Natural killer cell treated with Interleukin-12 subunit alpha and Interleukin-12 subunit beta and Interleukin-15 and Interleukin-18, amount 100 ng/mL, for 72 hours (primary cell): ENCODE results near the gene ARRB1. TPM values are rescaled to one million over a fixed set of nuclear protein-coding genes. Genes with fewer than 3 reads are reported as not detected.
"Not testable (repeated sequence)": the region's sequence is repeated elsewhere in the genome, so short reads cannot be mapped to it uniquely, and the experiment has no call there.

Source experiments
- ATAC-seq, 2 donors: fragments of 150-1000 bp; cut with Tn5 transposase in 1 of 2; sonication (Bioruptor Pico), chemical (Tn5 transposase) in 1 of 2; 2 replicates each; pipeline ENCODE4 v1.10.0; 2021
- DNase-seq: peaks from one replicate; pipeline ENCODE4 v3.0.0; 2022; ENCODE audit warnings: low spot score
- H3K27ac Mint-ChIP-seq, 2 donors: 1 replicate in 1 of 2; 2 replicates in 1 of 2; pipeline ENCODE4 v1.8.0; 2022; ENCODE audit warnings: mixed read lengths in 2 of 2, mild to moderate bottlenecking in 1 of 2, moderate library complexity in 1 of 2
- H3K27me3 Mint-ChIP-seq, 2 donors: 1 replicate in 1 of 2; 2 replicates in 1 of 2; pipeline ENCODE4 v1.8.0; 2022; ENCODE audit warnings: mixed read lengths in 2 of 2
- H3K36me3 Mint-ChIP-seq: one replicate; pipeline ENCODE4 v1.8.0; 2022; ENCODE audit warnings: mixed read lengths
- H3K4me1 Mint-ChIP-seq, 2 donors: 1 replicate in 1 of 2; 2 replicates in 1 of 2; pipeline ENCODE4 v1.8.0; 2022; ENCODE audit warnings: low read depth in 2 of 2, mixed read lengths in 2 of 2, mild to moderate bottlenecking in 1 of 2
- H3K4me3 Mint-ChIP-seq: one replicate; pipeline ENCODE4 v1.8.0; 2022; ENCODE audit warnings: mixed read lengths
- H3K9me3 Mint-ChIP-seq: 2 replicates; pipeline ENCODE4 v1.8.0; 2022; ENCODE audit warnings: mixed read lengths
- total RNA-seq, 2 donors: library from RNA; stranded (reverse); gene quantifications; one replicate each; pipeline ENCODE4 v1.2.3, GENCODE V29; 2022

ARRB1 gene
- total RNA-seq, 2 donors from 2014 or later: 47.8 to 54.5 TPM

DNA sequence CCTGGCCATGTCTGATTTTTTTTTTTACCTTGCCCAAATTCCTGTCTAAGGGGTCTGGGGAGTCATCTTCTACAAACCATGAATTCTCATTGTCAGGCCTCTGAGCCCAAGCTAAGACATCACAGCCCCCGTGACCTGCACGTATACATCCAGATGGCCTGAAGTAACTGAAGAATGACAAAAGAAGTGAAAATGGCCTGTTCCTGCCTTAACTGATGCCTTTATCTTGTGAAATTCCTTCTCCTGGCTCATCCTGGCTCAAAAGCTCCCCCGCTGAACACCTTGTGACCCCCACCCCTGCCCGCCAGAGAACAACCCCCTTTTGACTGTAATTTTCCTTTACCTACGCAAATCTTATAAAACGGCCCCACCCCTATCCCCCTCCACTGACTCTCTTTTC, 20.2 kb downstream of the ARRB1 start:
- H3K4me3 Mint-ChIP-seq, H3K9me3 Mint-ChIP-seq, DNase-seq, H3K36me3 Mint-ChIP-seq, ATAC-seq, H3K27me3 Mint-ChIP-seq: not testable (repeated sequence)
- Mint-ChIP-seq H3K4me1 (peaks cover 59 to 64% of the 10 kb centered on the region in 2 donors), H3K27ac (peak overlapping the region; percentile 26)

DNA sequence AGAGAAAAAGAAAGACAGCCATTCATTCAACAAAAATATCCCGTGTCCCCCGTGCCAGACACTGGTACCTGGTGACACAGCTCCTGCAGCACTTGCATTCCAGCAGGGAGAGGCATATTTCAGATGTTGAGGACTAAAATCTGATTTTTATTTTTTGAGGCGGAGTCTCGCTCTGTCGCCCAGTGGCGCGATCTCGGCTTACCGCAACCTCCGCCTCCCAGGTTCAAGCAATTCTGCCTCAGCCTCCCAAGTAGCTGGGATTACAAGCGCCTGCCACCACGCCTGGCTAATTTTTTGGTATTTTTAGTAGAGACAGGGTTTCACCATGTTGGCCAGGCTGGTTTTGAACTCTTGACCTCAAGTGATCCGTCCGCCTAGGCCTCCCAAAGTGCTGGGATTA, 20.6 kb downstream of the ARRB1 start:
- not testable (repeated sequence) for H3K4me3 Mint-ChIP-seq, ATAC-seq, H3K27me3 Mint-ChIP-seq, H3K36me3 Mint-ChIP-seq, DNase-seq, H3K9me3 Mint-ChIP-seq
- Mint-ChIP-seq H3K4me1 (peaks cover 60 to 63% of the 10 kb centered on the region in 2 donors), H3K27ac (peak overlapping the region in 1 of 2 donors; percentile 26)

DNA sequence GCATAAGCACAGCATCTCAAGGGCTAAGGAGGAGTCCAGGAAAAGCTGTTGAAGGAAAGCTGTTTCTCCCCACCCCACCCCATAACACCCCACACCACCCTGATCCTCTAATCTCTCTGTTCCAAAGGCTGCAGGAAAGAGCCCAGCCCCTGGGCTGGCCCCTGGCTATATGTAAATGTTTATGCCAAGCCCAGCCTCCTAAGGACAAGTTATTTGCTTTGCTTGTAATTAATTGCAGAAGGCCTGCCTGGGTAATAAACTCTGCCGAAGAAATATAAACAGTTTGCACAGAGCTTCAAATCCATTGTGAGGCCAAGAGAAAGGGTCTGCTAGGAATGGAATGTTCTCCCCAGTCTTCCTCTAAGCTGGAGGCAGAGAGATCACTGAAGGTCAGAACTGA, 21.2 kb downstream of the ARRB1 start:
- no peak overlapping the region for H3K4me3 Mint-ChIP-seq
- H3K27ac Mint-ChIP-seq: peak overlapping the region; percentile 72 to 88

DNA sequence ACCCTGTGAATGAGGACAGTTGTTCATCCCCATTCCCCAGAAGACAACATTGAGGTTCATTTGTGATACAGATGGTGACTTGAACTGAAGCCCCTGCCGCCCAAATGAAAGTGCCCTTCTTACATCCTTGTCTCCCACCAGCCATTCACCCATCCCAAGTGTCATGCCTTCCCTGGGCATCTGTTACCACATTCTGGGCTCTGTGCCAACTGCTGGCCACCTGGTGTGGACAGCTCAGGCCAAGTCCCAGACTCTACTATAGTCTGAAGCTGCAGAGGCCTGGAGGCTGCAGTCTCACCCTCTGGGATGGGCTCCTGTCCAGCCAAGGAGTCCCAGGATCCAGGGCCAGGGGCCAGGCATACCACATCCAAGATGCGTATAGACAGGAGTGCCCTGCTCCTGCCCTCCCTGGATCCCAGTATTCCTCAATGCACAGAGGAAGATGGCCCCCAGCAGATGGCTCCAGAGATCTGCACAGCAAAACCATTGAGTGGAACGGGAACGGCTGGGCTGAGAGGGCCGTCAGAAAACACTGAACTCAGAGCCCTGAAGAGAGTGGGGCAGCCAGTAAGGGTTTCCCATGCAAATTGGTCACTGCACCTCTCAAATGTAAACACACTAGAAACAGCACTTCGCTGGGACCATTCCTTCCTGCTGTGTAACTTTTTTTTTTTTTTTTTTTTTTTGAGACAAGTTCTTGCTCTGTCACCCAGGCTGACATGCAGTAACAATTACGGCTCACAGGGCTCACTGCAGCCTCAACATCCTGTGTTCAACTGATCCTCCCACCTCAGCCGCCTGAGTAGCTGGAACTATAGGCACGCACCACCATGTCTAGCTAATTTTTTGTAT, 22.8 kb downstream of the ARRB1 start:
- no peaks in the 10 kb centered on the region for H3K9me3 Mint-ChIP-seq
- H3K4me3 Mint-ChIP-seq: peak overlapping the region; percentile 31
- DNase-seq (no peak), ATAC-seq (peak; percentile 88 to 89)
- H3K36me3 Mint-ChIP-seq: no peaks in the 10 kb centered on the region
- peak overlapping the region; percentile 72 to 88 for H3K27ac Mint-ChIP-seq
- no peaks in the 10 kb centered on the region for H3K27me3 Mint-ChIP-seq
- H3K4me1 Mint-ChIP-seq: peaks cover 55 to 62% of the 10 kb centered on the region in 2 donors

More for the DNA sequence above, 21.2 kb downstream of the ARRB1 start:
- Mint-ChIP-seq H3K4me1 (peaks cover 58 to 61% of the 10 kb centered on the region in 2 donors), H3K36me3 (no peaks in the 10 kb centered on the region), H3K27me3 (no peaks in the 10 kb centered on the region), H3K9me3 (no peaks in the 10 kb centered on the region)
- ATAC-seq: no peak
- DNase-seq: no peak

DNA sequence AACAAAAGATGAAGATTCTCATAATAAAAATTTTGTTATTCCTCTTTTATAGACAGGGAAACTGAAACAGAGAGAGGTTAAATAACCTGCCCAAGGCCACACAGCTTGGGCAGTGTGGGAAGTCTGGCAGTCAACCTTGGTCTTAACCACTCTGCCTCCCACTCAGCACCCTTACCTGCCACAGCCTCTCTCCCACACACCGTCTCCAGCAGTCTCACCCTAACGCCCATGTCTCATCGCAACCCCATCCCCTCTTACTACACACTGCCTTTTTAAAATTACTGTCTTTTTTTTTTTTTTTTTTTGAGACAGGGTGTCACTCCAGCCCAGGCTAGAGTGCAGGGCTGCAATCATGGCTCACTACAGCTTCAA, 25.0 kb downstream of the ARRB1 start:
- Mint-ChIP-seq H3K36me3 (no peaks in the 10 kb centered on the region), H3K4me3 (peak overlapping the region; percentile 47), H3K27me3 (no peaks in the 10 kb centered on the region), H3K27ac (peak overlapping the region; percentile 57 to 83), H3K4me1 (peaks cover 56 to 58% of the 10 kb centered on the region in 2 donors), H3K9me3 (no peaks in the 10 kb centered on the region)
- peak in 1 of 2 donors; percentile 41 for ATAC-seq
- DNase-seq: no peak

DNA sequence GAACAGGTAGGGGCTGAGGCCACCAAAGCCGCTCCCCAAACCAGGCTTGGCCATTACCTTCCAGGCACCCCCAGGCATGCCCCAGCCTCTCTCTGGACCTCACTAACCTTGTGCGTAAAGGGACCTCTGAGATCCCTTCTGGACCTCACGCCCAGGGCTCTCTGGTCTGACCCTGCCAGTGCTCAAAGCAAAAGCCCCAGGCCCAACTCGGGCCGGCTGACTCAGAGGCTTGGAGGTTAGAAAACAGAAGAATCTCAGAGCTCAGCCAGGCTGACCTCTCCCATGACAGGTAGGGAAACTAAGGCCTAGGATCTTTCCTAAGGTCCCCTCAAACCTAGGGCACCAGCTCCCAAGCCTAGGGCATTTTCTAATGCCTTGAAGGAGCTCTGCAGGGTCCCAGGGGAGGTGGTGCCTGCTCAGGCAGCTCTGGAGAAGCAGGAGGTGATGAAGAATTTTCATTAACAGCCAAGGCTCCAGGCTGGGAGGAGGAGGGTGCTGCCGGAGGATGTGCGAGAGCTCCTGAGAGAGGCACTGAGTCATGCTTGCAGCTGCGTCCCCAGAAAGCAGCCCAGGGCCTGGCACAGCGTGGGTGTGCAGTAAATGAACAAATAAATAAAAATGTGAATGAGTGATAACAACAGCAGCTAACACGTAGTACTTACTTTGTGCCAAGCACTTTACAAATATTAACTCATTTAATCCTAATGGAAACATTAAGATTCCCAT, 25.6 kb downstream of the ARRB1 start:
- Mint-ChIP-seq H3K9me3 (no peaks in the 10 kb centered on the region), H3K4me1 (peaks cover 56 to 59% of the 10 kb centered on the region in 2 donors), H3K36me3 (no peaks in the 10 kb centered on the region), H3K4me3 (peak overlapping the region; percentile 47), H3K27ac (peak overlapping the region; percentile 57 to 83), H3K27me3 (no peaks in the 10 kb centered on the region)
- ATAC-seq: peak in 1 of 2 donors; percentile 29
- DNase-seq: no peak

DNA sequence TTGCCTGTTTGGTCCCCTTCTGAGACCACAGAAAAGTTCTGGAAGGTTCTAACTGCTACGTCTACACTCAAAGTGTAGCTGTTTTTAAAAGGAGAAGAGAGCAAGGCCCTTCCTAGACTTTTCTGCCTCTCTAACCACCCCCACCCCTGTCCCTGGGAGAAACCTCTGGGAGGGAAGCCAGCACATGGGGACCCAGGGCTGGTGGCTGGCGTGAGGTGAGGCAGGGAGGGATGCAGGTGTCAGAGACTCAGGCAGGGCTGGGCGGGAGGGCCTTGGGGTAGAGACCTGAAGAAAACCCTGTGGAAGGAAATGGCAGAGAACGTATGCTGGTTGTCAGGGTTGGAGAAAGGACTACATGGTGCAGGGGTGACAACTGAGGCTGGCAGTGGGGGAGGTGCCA, 26.7 kb downstream of the ARRB1 start:
- H3K36me3 Mint-ChIP-seq: no peaks in the 10 kb centered on the region
- DNase-seq (no peak), ATAC-seq (no peak)
- peak overlapping the region; percentile 41 to 83 for H3K27ac Mint-ChIP-seq
- H3K27me3 Mint-ChIP-seq: no peaks in the 10 kb centered on the region
- no peak overlapping the region for H3K4me3 Mint-ChIP-seq
- H3K9me3 Mint-ChIP-seq: no peaks in the 10 kb centered on the region
- H3K4me1 Mint-ChIP-seq: peaks cover 47 to 59% of the 10 kb centered on the region in 2 donors

DNA sequence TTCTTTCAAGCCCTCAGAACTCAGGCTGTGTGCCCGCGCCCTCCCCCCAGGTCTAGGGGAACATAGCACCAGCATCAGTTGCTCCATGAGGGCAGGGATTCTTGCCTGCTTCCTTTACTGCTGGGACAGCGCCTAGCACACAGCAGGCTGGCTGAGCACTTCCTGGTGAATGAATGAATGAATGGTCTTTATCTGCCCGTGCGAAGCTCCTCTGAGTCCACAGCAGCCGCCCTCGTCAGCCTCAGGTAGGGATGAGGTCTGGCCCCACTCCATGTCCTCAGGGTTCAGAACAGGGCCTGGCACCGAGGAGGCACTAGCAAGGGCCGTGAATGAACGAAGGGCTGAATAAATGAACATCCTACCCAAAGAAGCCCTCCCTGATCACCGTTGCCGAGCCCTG, 27.3 kb downstream of the ARRB1 start:
- no peak for ATAC-seq
- Mint-ChIP-seq H3K27me3 (no peaks in the 10 kb centered on the region), H3K9me3 (no peaks in the 10 kb centered on the region), H3K36me3 (no peaks in the 10 kb centered on the region), H3K4me1 (peaks cover 43 to 59% of the 10 kb centered on the region in 2 donors), H3K4me3 (no peak overlapping the region), H3K27ac (peak overlapping the region in 1 of 2 donors; percentile 41)
- no peak for DNase-seq

DNA sequence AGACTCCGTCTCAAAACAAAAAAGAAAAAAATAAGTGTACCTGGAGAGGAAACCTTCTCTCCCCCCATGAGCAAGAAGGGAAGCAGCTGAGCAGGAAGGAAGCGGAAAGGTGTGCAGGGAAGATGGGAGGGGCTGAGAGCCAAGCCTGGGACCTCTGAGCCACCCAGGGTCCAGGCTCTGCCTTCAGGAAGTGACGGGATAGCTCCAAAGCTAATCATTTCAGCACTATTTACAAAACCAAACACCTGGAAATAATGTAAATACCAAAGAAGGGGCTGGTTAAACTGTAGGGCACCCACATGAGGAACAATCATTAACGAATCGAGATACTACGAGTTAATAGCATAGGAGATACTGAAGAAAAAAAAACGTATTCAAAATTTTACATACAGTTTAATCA, 27.9 kb downstream of the ARRB1 start:
- DNase-seq (no peak), ATAC-seq (no peak)
- Mint-ChIP-seq H3K4me3 (no peak overlapping the region), H3K36me3 (no peaks in the 10 kb centered on the region), H3K27ac (peak overlapping the region in 1 of 2 donors; percentile 31), H3K4me1 (peaks cover 41 to 58% of the 10 kb centered on the region in 2 donors), H3K27me3 (no peaks in the 10 kb centered on the region), H3K9me3 (no peaks in the 10 kb centered on the region)

DNA sequence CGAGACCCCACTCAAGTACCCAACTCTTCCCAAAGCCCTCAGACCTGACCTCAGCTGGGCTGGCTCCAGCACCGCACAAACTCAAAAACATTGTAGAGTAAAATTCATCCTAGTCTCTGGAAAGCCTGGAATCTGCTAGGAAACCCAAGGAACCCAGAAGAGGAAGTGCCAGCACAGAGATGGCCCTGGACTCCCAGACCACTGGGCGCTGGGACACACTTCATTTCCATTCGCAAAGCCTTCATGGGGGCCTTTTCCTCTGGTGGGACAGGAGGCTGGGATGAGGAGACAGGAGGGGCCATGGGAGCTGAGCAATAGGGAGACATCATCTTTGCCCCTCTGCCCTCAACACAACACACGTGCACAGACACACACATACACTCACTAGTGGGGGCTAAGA, 30.8 kb downstream of the ARRB1 start:
- no peaks in the 10 kb centered on the region for H3K9me3 Mint-ChIP-seq
- H3K4me3 Mint-ChIP-seq: no peak overlapping the region
- no peak for DNase-seq
- peak overlapping the region in 1 of 2 donors; percentile 76 for H3K27ac Mint-ChIP-seq
- ATAC-seq: no peak
- H3K36me3 Mint-ChIP-seq: no peaks in the 10 kb centered on the region
- H3K4me1 Mint-ChIP-seq: peaks cover 30 to 53% of the 10 kb centered on the region in 2 donors
- H3K27me3 Mint-ChIP-seq: no peaks in the 10 kb centered on the region

DNA sequence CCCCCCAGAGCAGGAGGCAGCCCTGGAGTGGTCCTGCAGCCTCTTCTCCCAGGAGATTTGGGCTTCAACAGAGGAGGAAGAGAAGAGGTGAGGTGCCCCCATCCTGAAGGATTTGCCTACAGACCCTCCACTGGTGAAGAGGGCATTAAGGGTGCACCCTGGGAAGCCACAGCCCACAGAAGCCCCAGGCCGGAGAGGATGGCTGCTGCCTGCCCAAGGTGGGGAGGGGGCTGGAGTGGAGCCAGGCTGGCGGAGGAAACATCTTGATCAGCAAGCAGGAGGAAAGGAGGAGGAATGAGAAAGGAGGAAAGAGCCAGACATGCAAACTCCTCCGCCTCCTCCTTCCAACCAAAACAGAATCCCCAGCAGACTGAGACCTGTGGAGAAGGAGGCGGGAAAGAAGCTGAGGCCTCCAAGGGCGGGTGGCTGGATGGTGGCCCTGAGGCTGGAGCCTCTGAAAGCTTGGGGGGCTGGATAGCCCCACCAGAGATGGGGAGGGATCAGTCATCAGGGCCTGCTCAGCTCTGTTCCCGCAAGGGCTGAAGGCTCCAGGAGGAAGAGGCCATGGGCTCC, 31.3 kb downstream of the ARRB1 start:
- no peaks in the 10 kb centered on the region for H3K36me3 Mint-ChIP-seq
- no peak overlapping the region for H3K4me3 Mint-ChIP-seq
- H3K9me3 Mint-ChIP-seq: no peaks in the 10 kb centered on the region
- H3K27ac Mint-ChIP-seq: peak overlapping the region in 1 of 2 donors; percentile 27
- DNase-seq (no peak), ATAC-seq (no peak)
- H3K27me3 Mint-ChIP-seq: no peaks in the 10 kb centered on the region
- H3K4me1 Mint-ChIP-seq: peaks cover 35 to 58% of the 10 kb centered on the region in 2 donors

DNA sequence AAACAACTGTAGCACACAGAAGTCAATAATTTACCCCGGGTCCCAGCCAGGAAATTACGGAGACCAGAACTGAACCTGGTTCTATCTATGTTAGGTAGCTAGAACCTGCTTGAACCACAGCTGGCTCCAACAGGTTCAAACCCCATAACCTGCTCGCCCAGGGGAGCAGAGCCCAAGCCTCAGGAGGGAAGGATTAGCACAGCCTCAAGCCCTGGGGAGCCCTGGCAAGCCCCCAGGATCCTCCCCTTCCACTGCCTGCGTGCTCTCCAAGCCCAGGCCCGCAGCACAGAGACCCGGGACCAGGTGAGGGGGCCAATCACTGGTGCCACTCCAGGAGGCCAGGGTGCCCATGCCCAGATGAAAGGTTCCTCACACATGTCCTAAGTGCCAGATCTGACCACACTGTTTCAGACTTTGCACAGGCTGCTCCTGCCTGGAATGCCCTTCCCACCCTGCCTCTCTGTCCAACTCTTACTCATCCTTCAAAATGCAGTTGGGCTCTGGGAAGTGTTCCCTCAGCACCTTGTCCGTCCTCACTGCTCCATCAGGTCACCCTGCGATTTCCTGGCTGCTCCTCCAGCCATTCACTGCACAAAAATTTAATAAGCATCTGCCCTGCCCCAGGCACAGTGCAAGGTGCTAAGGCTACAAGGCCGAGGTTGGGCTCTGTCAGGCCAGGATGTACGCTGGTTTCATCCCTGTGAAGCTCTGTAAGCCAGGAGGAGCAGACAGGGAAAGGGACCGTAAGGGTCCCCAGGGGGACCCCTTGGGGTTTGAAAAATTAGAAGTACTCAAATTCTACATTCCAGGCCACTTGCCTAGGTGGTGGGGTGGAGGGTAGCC, 32.2 kb downstream of the ARRB1 start:
- H3K27ac Mint-ChIP-seq: peak overlapping the region in 1 of 2 donors; percentile 27

DNA sequence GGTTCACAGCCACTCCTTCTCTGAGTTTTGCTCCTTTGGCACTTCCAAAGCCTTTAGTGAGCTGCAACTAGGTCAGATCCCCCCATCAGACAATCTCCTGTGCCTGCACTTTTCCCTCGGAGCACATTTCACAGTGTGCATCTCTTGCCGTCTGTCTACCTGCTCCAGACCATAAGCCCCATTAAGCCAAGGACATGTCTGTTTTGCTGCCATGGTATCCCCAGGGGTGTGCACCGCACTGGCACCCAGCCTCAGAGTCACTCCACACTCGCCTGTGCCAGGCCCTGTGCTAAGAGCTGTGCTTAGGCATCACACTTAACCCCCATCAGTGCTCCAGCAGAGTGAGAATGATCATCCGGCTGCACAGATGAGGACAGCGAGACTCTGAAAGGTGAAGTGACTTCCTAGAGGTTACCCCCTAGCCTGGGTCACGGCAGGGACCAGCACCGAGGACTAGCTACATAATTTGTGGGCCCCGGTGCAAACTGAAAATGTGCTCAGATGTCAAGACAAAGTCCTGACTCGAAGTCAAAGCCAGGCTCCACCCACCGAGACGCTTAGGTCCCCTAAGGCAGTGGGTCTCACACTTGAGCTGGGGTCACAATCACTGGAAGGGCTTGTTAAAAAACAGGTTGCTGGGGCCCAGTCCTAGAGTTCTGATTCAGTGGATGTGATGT, 33.9 kb downstream of the ARRB1 start:
- ATAC-seq (peak; percentile 11 to 26), DNase-seq (no peak)
- no peaks in the 10 kb centered on the region for H3K9me3 Mint-ChIP-seq
- peak overlapping the region in 1 of 2 donors; percentile 62 for H3K27ac Mint-ChIP-seq
- H3K36me3 Mint-ChIP-seq: no peaks in the 10 kb centered on the region
- no peaks in the 10 kb centered on the region for H3K27me3 Mint-ChIP-seq
- no peak overlapping the region for H3K4me3 Mint-ChIP-seq
- H3K4me1 Mint-ChIP-seq: peaks cover 27 to 49% of the 10 kb centered on the region in 2 donors

More for the DNA sequence above, 32.2 kb downstream of the ARRB1 start:
- ATAC-seq (no peak), DNase-seq (no peak)
- Mint-ChIP-seq H3K27me3 (no peaks in the 10 kb centered on the region), H3K4me3 (no peak overlapping the region), H3K4me1 (peaks cover 37 to 56% of the 10 kb centered on the region in 2 donors), H3K36me3 (no peaks in the 10 kb centered on the region), H3K9me3 (no peaks in the 10 kb centered on the region)
